H9 (cell line): ENCODE measurements around the gene ZNF33A. TPM values are rescaled to one million over a fixed set of nuclear protein-coding genes. Genes with fewer than 3 reads are reported as not detected.

Experiments used
- DNase-seq: peaks from one replicate; pipeline ENCODE4 v3.0.0-alpha.2; 2017
- H2AFZ ChIP-seq: one replicate; pipeline ENCODE4 v1.6.1; 2013; ENCODE audit warnings: mild to moderate bottlenecking, low read length, control low read depth, moderate library complexity
- H2AK5ac ChIP-seq: 2 replicates; pipeline ENCODE4 v1.6.1; 2013; ENCODE audit warnings: low read length, control low read depth, mixed read lengths; ENCODE audit not compliant: insufficient read length
- H2BK120ac ChIP-seq: one replicate; pipeline ENCODE4 v1.6.1; 2013; ENCODE audit warnings: low read depth, mild to moderate bottlenecking, low read length, control low read depth, inconsistent platforms; ENCODE audit not compliant: poor library complexity, severe bottlenecking
- H2BK12ac ChIP-seq: 2 replicates; pipeline ENCODE4 v1.6.1; 2013; ENCODE audit warnings: low read length, control low read depth, mixed read lengths, low read depth; ENCODE audit not compliant: insufficient read length
- H2BK15ac ChIP-seq: 2 replicates; pipeline ENCODE4 v1.6.1; 2013; ENCODE audit warnings: low read depth, low read length, control low read depth
- H2BK20ac ChIP-seq: one replicate; pipeline ENCODE4 v1.6.1; 2013; ENCODE audit warnings: low read depth, mild to moderate bottlenecking, low read length, control low read depth, inconsistent platforms; ENCODE audit not compliant: poor library complexity, severe bottlenecking
- H2BK5ac ChIP-seq: 2 replicates; pipeline ENCODE4 v1.6.1; 2013; ENCODE audit warnings: low read length, control low read depth, mixed read lengths; ENCODE audit not compliant: insufficient read length
- H3K14ac ChIP-seq: 2 replicates; pipeline ENCODE4 v1.6.1; 2013; ENCODE audit warnings: low read length, control low read depth; ENCODE audit not compliant: insufficient read depth
- H3K18ac ChIP-seq: 2 replicates; pipeline ENCODE4 v1.6.1; 2013; ENCODE audit warnings: low read depth, mild to moderate bottlenecking, mixed read lengths, low read length, control low read depth; ENCODE audit not compliant: insufficient read length
- H3K23ac ChIP-seq: 2 replicates; pipeline ENCODE4 v1.6.1; 2013; ENCODE audit warnings: low read length, control low read depth, mixed read lengths, low read depth; ENCODE audit not compliant: insufficient read length
- H3K23me2 ChIP-seq: 2 replicates; pipeline ENCODE4 v1.6.1; 2013; ENCODE audit warnings: low read depth, mild to moderate bottlenecking, mixed read lengths, low read length, control low read depth; ENCODE audit not compliant: insufficient read length, poor library complexity, severe bottlenecking
- H3K27ac ChIP-seq: 2 replicates; pipeline ENCODE4 v1.5.1; 2013; ENCODE audit warnings: low read length, control low read depth, mixed read lengths, low read depth; ENCODE audit not compliant: insufficient read length
- H3K27me3 ChIP-seq: 2 replicates; pipeline ENCODE4 v1.6.1; 2013; ENCODE audit warnings: low read length, control low read depth, inconsistent platforms; ENCODE audit not compliant: insufficient read depth
- H3K4ac ChIP-seq: 2 replicates; pipeline ENCODE4 v1.6.1; 2013; ENCODE audit warnings: low read depth, mild to moderate bottlenecking, control low read depth, inconsistent platforms, low read length, moderate library complexity
- H3K4me1 ChIP-seq: 2 replicates; pipeline ENCODE4 v1.6.1; 2013; ENCODE audit warnings: low read length, control low read depth, inconsistent platforms; ENCODE audit not compliant: insufficient read depth
- H3K4me2 ChIP-seq: 2 replicates; pipeline ENCODE4 v1.6.1; 2013; ENCODE audit warnings: low read length, control low read depth, mixed read lengths; ENCODE audit not compliant: insufficient read length, insufficient read depth
- H3K56ac ChIP-seq: 2 replicates; pipeline ENCODE4 v1.6.1; 2013; ENCODE audit warnings: low read depth, mild to moderate bottlenecking, mixed read lengths, low read length, control low read depth; ENCODE audit not compliant: insufficient read length
- H3K79me1 ChIP-seq: 2 replicates; pipeline ENCODE4 v1.6.1; 2013; ENCODE audit warnings: low read depth, mild to moderate bottlenecking, moderate library complexity, low read length, control low read depth, inconsistent platforms; ENCODE audit not compliant: insufficient read depth, poor library complexity, severe bottlenecking
- H3K79me2 ChIP-seq: 2 replicates; pipeline ENCODE4 v1.6.1; 2013; ENCODE audit warnings: low read length, control low read depth, inconsistent platforms; ENCODE audit not compliant: insufficient read depth
- H3K9ac ChIP-seq: 2 replicates; pipeline ENCODE4 v1.6.1; 2013; ENCODE audit warnings: low read length, control low read depth, mixed read lengths; ENCODE audit not compliant: insufficient read length; ENCODE audit errors: extremely low read depth
- H3K9me3 ChIP-seq: one replicate; pipeline ENCODE4 v1.6.1; 2013; ENCODE audit warnings: low read depth, low read length, inconsistent platforms; ENCODE audit not compliant: control insufficient read depth
- H3T11ph ChIP-seq: one replicate; pipeline ENCODE4 v1.6.1; 2013; ENCODE audit warnings: mild to moderate bottlenecking, low read length, control low read depth, inconsistent platforms
- H4K20me1 ChIP-seq: one replicate; pipeline ENCODE4 v1.6.1; 2013; ENCODE audit not compliant: control insufficient read depth, insufficient read length, insufficient read depth
- H4K5ac ChIP-seq: 2 replicates; pipeline ENCODE4 v1.6.1; 2013; ENCODE audit warnings: low read depth, mild to moderate bottlenecking, mixed read lengths, low read length, control low read depth; ENCODE audit not compliant: insufficient read length
- H4K8ac ChIP-seq: replicated peaks from 2 replicates; pipeline ENCODE4 v1.6.1; 2013; ENCODE audit warnings: low read length, control low read depth, mixed read lengths, low read depth; ENCODE audit not compliant: insufficient read length
- H4K91ac ChIP-seq: 2 replicates; pipeline ENCODE4 v1.6.1; 2013; ENCODE audit warnings: low read depth, mild to moderate bottlenecking, moderate library complexity, mixed read lengths, low read length, control low read depth; ENCODE audit not compliant: insufficient read length
- H3K27ac Mint-ChIP-seq, 3 experiments: 2 replicates in 2 of 3; 3 replicates in 1 of 3; pipeline ENCODE4 v1.8.0; 2020 to 2021; ENCODE audit warnings: mixed read lengths in 3 of 3, mild to moderate bottlenecking in 1 of 3, moderate library complexity in 1 of 3
- H3K27me3 Mint-ChIP-seq: 2 replicates; pipeline ENCODE4 v1.8.0; 2021; ENCODE audit warnings: low read depth, mild to moderate bottlenecking, moderate library complexity, mixed read lengths
- H3K36me3 Mint-ChIP-seq, 3 experiments: 2 replicates in 2 of 3; 3 replicates in 1 of 3; pipeline ENCODE4 v1.8.0; 2020 to 2021; ENCODE audit warnings: low read depth in 3 of 3, mixed read lengths in 3 of 3; ENCODE audit not compliant: insufficient read depth in 1 of 3
- H3K4me1 Mint-ChIP-seq, 2 experiments: 2 replicates each; pipeline ENCODE4 v1.8.0; 2020; ENCODE audit warnings: mixed read lengths in 2 of 2
- H3K4me3 Mint-ChIP-seq, 2 experiments: 2 replicates in 1 of 2; 3 replicates in 1 of 2; pipeline ENCODE4 v1.8.0; 2020 to 2021; ENCODE audit warnings: mild to moderate bottlenecking in 2 of 2, mixed read lengths in 2 of 2, moderate library complexity in 1 of 2
- H3K9me3 Mint-ChIP-seq, 2 experiments: 2 replicates in 1 of 2; 3 replicates in 1 of 2; pipeline ENCODE4 v1.8.0; 2020; ENCODE audit warnings: mild to moderate bottlenecking in 2 of 2, mixed read lengths in 2 of 2, moderate library complexity in 1 of 2
- total RNA-seq: library from RNA; stranded (reverse); gene quantifications from 2 replicates; pipeline ENCODE4 v1.2.1, GENCODE V29; 2021
- TF ChIP-seq, protein P1 (sequence below): fragments of 200-600 bp; sonication (generic); conservative IDR thresholded peaks from 3 replicates; pipeline ENCODE4 v1.8.0; 2021; ENCODE audit warnings: antibody characterized with exemption, mild to moderate bottlenecking

ZNF33A gene
- total RNA-seq, 1 experiment from 2014 or later = 42.7 TPM

DNA sequence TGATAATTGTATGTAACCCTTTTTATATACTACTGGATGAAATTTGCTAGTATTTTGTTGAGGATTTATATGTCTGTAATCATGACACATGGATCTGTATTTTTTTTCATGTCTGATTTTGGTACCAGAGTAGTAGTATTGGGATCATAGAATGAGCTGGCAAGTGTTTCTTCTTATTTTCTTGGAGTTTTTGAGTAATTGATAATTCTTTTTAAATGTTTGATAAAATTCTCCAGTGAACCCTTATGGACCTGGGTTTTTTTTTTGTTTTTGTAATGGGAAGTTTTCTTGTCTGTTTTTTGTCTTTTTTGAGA lies 28.4 kb downstream of the ZNF33A start:
- no peak overlapping the region for H3T11ph ChIP-seq
- no peak for DNase-seq
- no peaks in the 10 kb centered on the region for H3K27me3 Mint-ChIP-seq
- no peak overlapping the region for H3K4me2 ChIP-seq
- no peak overlapping the region for H2BK5ac ChIP-seq
- H2BK120ac ChIP-seq = no peak overlapping the region
- H4K8ac ChIP-seq = no peak overlapping the region
- peaks cover 0 to 22% of the 10 kb centered on the region in 2 experiments; a peak in 4 of 5 replicates for H3K9me3 Mint-ChIP-seq
- H2BK12ac ChIP-seq = no peak overlapping the region
- no peaks in the 10 kb centered on the region for H4K20me1 ChIP-seq
- no peak overlapping the region for H4K5ac ChIP-seq
- H3K79me2 ChIP-seq = no peaks in the 10 kb centered on the region
- no peak overlapping the region for H2BK20ac ChIP-seq
- no peaks in the 10 kb centered on the region for H3K23me2 ChIP-seq
- H3K79me1 ChIP-seq = no peaks in the 10 kb centered on the region
- H3K36me3 Mint-ChIP-seq = peaks cover 61 to 69% (median 65%) of the 10 kb centered on the region in 3 experiments
- H3K4me1 Mint-ChIP-seq = no peaks in the 10 kb centered on the region
- no peak overlapping the region for H3K27ac ChIP-seq
- H3K9ac ChIP-seq = no peak overlapping the region
- TF ChIP-seq, protein P1, sequence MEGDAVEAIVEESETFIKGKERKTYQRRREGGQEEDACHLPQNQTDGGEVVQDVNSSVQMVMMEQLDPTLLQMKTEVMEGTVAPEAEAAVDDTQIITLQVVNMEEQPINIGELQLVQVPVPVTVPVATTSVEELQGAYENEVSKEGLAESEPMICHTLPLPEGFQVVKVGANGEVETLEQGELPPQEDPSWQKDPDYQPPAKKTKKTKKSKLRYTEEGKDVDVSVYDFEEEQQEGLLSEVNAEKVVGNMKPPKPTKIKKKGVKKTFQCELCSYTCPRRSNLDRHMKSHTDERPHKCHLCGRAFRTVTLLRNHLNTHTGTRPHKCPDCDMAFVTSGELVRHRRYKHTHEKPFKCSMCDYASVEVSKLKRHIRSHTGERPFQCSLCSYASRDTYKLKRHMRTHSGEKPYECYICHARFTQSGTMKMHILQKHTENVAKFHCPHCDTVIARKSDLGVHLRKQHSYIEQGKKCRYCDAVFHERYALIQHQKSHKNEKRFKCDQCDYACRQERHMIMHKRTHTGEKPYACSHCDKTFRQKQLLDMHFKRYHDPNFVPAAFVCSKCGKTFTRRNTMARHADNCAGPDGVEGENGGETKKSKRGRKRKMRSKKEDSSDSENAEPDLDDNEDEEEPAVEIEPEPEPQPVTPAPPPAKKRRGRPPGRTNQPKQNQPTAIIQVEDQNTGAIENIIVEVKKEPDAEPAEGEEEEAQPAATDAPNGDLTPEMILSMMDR = no peak
- no peak overlapping the region for H3K4me3 Mint-ChIP-seq
- no peak overlapping the region for H3K56ac ChIP-seq
- no peak overlapping the region for H2AFZ ChIP-seq
- no peak overlapping the region for H3K4ac ChIP-seq
- H3K27me3 ChIP-seq = no peaks in the 10 kb centered on the region
- H2BK15ac ChIP-seq = no peak overlapping the region
- no peaks in the 10 kb centered on the region for H3K9me3 ChIP-seq
- H2AK5ac ChIP-seq = no peak overlapping the region
- no peaks in the 10 kb centered on the region for H3K4me1 ChIP-seq
- H3K14ac ChIP-seq = no peak overlapping the region
- no peak overlapping the region for H4K91ac ChIP-seq
- no peak overlapping the region for H3K27ac Mint-ChIP-seq
- no peak overlapping the region for H3K18ac ChIP-seq
- no peak overlapping the region for H3K23ac ChIP-seq
